GM12875 (cell line): ENCODE data around the gene CFAP46.

Source experiments
- H3K4me3 ChIP-seq: one replicate; pipeline ENCODE4 v1.5.1; 2011; ENCODE audit warnings: low read depth, low read length, control low read depth
- TF ChIP-seq, protein P1 (sequence below): IDR thresholded peaks from 2 replicates; pipeline ENCODE4 v1.5.1; 2011; ENCODE audit warnings: low read depth, mild to moderate bottlenecking, control low read depth, inconsistent platforms, low read length, moderate library complexity, borderline replicate concordance; ENCODE audit not compliant: insufficient read depth

CFAP46 gene

DNA sequence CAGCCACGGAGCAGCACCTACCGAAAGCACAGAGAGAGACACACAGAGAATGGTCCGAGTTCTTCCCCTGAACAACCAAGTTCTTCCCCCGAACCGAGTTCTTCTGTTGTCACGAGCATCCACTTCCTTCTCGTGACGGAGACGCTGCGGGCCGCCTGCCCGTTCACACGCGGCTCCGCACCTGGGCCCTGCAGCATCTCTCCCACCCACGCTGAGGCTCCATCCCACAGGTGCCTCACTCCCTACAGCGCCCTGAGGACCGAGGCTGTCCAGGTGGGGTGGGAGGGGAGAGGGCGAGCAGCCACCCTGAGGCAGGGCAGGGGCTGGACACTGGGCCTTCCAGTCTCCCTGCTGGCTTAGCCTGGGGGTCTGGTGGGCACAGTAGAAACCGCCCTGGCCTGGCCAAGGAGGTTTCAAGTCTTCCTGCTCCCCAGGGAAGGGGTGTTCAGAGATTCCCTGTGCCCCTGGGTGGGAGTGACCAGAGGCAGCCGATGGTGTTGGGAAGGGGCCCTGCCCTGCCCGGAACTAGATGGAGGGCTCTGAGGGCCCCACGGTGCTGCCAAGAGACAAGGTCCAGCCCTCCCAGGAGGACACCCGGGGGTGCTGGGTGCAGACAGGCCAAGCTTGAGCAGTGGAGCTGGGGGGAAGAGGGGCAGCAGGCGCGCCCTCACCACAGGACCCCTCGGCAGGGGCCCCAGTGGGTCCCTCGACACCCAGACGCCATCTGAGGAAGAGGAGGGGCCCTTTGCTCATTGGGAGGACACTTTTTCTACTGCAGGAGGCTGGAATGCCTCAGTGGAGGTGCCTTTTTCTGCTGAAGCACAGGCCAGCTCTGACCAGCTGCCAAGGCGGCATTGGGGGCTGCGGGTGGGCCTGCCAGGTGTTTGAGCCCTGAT, 151.2 kb downstream of the CFAP46 start:
- no peak overlapping the region for H3K4me3 ChIP-seq
- TF ChIP-seq, protein P1, sequence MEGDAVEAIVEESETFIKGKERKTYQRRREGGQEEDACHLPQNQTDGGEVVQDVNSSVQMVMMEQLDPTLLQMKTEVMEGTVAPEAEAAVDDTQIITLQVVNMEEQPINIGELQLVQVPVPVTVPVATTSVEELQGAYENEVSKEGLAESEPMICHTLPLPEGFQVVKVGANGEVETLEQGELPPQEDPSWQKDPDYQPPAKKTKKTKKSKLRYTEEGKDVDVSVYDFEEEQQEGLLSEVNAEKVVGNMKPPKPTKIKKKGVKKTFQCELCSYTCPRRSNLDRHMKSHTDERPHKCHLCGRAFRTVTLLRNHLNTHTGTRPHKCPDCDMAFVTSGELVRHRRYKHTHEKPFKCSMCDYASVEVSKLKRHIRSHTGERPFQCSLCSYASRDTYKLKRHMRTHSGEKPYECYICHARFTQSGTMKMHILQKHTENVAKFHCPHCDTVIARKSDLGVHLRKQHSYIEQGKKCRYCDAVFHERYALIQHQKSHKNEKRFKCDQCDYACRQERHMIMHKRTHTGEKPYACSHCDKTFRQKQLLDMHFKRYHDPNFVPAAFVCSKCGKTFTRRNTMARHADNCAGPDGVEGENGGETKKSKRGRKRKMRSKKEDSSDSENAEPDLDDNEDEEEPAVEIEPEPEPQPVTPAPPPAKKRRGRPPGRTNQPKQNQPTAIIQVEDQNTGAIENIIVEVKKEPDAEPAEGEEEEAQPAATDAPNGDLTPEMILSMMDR, result no peak

DNA sequence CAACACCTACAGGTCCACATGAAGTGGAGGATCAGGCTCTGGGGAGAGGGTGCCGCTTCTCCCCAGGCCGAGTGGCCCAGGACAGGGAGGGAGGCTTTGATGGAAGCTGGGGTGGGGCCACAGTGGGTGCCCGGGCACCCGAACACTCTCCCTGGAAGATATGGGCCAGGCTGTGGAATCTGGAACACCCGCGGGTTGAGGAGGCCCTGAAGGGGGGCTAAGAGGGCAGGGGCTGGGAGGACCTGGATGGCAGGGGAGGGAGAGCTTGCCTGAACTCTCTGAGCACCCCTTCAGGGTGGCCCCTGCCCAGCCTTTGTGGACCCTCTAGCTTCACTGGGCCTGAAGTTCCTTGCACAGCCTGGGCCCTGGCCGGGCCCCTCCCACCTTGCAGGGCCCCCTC, 151.9 kb downstream of the CFAP46 start:
- H3K4me3 ChIP-seq, result no peak overlapping the region
- TF ChIP-seq, protein P1, result no peak

DNA sequence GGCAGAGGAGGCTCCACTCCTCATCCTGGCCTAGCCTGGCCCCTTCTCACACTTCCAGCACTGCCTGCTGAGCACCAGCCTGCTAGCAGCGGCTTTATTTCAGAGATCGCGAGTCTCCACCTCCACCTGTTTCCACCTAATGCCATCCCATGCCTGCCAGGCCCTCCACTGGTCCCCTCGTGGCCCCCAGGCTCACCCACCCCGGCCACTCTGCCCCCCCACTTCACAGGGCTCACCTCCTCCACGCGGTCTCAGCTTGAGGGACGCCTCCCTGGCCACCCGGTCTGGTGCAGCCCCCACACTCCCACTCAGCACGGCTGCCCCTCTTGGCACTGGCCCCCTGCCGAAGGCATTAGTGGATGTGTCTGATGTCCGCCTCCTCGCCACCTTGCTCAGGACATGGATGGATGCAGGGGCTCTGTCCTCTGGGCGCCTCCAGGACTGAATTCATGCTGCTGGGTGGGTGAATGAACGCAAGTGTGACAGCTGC, 152.7 kb downstream of the CFAP46 start:
- no peak overlapping the region for H3K4me3 ChIP-seq
- TF ChIP-seq, protein P1, result no peak

DNA sequence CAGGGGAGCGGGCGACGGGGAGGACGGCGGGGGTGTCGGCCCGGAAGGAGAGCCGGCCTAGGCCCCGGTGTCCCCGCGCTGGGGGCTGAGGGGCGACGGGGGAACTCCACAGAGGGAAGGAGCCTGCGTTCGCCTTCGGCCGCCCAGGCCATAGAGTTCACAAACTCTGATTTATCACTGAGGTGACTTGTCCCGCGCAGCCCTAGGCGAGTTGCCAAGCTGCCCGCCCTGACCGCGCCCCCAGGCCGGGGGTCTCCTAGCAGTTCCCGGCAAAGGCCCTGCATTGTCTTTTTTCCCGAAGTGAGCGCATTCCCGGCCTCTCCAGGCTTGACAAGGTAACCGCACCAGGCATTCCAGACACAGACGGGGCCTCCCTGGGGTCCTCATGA, 153.5 kb downstream of the CFAP46 start:
- no peak overlapping the region for H3K4me3 ChIP-seq
- TF ChIP-seq, protein P1, result no peak

DNA sequence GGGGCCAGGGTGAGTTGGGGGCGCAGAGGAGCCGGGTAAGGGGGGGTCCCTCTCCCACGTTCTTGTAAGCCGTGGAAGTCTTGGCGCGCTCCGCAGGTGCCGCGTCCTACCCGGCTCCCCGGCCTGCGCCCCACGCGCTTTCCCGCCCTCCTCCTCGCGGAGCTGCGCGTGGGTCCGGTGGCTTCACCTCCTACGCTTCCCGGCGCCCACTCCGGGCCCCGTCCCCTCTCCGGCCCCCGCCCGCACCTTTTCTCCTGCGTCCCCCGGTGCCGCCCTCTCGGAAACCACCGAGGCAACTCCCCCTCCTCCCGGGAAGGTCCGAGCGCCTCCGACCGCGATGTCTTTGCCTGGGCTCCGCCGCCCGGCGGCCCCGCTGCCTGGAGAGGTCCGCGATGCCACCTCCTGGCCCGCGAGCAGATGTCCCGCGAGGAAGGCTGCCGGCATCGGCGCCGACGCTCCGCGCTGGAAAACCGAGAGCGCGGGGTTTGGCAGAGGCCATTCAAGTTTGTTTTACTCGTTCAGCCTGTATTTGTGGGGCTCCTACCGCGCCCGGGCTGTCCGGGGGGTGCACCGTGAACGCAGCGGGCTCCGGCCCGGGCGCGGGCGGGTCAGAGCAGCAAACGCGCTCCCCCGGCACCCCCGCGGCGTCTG, 154.1 kb downstream of the CFAP46 start:
- H3K4me3 ChIP-seq, result no peak overlapping the region
- TF ChIP-seq, protein P1, result 0 out of 2 replicates have a peak, but pooled peaks have one; percentile 2

DNA sequence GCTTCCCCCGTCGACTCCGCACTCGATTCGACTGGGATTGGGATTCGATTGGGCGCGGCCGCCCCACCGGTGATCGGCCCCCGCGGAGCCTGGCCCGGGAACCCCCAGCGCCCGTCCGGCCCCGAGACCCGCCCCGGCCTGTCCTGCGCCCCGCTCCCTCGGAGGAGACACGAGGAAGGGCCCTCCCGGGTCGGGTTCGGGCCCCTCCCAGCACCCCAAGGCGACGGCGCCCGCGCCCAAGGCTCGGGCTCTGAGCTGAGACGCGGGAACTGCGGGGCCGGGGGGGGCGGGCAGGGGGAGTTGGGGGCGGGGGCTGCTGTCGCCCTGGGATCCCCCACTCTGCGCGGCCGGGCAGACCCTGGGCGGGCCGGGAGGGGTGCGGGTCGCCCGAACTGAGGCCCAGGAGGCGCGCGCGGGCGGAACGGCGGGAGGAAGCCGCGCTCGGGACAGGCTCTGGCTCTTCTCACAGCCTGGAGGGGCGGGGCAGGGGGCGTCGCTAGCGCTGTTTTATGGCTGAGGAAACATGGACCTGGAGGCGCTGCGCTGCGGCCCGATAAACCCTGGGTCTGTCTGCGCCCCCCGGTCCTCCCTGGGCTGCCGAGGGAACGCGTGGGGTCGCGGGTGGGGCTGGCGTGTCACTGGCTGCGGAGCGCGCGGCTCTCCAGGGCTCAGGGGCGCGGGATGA, 154.7 kb downstream of the CFAP46 start:
- H3K4me3 ChIP-seq, result no peak overlapping the region

More for the DNA sequence above, 154.7 kb downstream of the CFAP46 start:
- TF ChIP-seq, protein P1, result no peak
